Right kidney (tissue), 1 donor: ENCODE results near the gene SAC3D1.
"Not testable (repeated sequence)": the region's sequence is repeated elsewhere in the genome, so short reads cannot be mapped to it uniquely, and the experiment has no call there.

ENCODE experiments used
- DNase-seq: peaks from one replicate; pipeline ENCODE4 v3.0.0-alpha.2; 2016

The SAC3D1 gene

DNA sequence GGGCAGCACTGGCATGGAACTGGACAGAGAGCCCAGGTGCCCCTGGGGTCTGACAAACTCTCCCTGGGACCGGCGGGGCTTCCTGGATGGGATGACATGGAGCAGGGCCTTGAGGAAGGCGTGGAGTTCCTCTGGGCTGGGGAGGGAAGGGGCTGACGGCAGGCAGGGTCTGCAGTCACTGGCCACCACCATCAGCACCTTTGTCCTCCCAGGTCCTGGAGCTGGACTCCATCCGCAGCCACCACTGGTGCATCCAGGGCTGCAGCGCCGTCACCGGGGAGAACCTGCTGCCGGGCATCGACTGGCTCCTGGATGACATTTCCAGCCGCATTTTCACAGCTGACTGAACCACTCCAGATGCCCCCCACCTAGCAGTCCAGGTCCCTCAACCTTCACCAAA, 19.5 kb upstream of the SAC3D1 start:
- no peak for DNase-seq

DNA sequence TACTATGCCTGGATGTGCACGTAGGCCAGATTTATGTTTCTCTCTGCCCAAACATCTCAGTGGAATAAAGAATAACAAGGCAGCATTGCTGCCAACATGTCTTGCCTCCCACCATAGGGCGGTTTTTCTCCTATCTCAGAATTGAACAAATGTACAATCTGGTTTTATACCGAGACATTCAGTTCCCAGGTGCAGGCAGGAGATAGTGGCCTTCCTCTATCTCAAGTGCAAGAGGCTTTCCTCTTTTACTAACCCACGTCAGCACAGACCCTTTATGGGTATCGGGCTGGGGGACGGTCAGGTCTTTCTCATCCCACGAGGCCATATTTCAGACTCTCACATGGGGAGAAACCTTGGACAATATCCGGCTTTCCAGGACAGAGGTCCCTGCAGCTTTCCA, 17.5 kb upstream of the SAC3D1 start:
- not testable (repeated sequence) for DNase-seq

DNA sequence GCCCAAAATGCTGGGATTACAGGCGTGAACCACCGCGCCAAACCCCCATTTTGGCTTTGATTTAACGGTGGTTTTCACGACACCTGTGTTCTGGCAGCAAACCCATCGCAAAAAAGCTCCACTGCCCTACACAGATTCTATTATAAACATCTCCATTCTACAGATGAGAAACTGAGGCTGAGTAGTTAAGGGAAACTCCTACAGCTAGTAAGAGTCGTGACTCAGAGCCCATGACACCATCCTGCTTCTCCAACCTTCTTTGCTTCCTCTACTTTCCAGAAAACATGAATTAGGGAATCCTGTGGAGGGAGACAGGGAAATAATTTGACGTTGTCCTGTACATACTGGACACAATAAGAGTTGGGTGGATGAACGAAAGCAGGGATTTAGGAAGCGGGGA, 14.2 kb upstream of the SAC3D1 start:
- DNase-seq: no peak

DNA sequence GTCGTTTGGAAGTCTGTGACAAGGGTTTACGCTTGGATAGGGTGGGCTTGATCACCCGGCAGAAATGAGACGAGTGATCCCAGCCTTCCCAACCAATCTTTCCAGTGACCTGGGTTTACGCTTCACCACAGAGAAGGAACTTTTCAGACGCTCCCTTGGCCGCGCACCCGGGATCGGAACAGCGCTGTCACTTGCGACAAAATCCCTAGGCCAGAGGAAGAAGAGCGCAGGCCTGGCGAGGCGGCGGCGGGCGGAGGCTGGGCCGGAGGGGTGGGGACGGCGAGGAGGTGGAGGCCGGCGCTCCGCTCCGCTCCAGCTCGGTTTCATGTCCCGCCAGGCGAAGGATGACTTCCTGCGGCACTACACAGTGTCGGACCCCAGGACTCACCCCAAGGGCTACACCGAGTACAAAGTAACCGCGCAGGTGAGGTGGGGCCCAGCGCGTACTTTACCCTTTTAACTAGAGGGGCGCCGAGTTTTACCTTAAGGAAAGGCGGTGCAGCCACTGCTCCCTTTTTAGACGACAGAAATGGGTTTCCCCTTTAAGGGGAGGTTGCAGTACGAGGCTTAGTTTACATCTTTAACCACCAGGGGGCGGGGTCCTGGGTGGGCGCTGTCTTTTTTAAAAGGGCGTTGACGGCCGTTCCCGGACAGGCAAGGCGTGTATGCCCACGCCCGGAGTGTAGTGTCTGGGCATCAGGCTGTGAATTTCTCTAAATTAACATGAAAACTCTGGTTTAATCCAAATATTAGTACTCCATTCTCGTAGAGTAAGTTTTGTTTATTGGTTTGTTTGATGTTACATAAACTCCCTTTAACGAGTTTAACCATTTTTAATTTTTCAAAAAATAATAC, 13.6 kb upstream of the SAC3D1 start, which contains the start of gene SNX15:
Gene SNX15, plus strand, starts transcription at position 227 of the 855 bp plus-strand sequence. Its CDS starts 99 bp downstream, at position 326.
- DNase-seq: peak; percentile 99

DNA sequence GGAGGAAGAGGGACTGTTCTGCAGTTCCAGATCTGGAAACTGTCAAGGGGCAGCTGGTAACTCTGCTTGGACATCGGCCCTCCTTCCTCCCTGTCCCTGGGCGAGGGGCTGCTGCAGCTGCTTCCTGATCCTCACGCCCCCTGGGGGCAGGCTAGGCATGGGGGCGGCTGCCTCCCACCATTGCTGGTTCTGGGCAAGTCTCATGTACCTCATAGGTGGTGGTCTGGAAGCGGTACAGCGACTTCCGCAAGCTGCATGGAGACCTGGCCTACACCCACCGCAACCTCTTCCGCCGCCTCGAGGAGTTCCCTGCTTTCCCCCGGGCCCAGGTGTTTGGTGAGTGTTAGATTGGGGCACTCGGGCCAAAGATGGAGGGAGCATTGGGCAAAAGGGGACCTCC, 8.8 kb upstream of the SAC3D1 start:
- DNase-seq: no peak

DNA sequence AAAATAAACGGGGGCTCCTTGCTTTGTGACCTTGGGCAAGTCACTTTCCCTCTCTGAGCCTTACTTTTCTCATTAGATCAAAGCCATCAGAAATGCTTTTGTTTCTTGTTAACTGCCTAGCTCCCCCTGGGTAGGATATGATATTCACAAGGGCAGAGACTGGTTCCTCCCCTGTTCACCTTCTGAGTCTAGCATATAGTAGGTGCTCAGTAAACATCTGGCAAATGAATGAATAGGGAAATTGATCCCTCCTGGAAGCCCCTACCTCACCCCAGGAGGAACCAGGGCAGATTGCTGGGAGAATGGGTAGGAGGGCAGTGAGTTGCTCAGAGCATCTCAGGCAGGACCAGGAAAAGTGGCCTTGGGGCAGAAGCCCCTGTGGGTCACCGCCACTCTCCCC, 6.6 kb upstream of the SAC3D1 start:
- no peak for DNase-seq

DNA sequence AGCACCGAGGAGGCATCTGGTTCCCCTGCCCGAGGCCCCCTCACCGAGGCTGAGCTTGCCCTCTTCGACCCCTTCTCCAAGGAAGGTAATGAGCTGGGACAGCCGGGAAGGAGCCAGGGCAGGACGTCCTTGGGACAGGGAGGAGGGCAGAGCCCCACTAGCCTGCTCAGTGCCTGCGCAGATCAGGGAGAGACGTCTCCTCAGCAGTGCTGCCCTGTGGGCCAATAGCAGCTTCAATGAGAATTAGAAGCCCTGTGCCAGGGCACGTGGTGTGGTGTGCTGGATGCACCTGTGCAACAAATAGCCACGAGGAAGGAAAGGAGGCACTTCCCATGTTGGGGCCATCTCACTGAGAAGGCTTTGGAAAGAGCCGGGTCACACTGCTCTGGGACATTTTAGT, 5.4 kb upstream of the SAC3D1 start:
- no peak for DNase-seq

DNA sequence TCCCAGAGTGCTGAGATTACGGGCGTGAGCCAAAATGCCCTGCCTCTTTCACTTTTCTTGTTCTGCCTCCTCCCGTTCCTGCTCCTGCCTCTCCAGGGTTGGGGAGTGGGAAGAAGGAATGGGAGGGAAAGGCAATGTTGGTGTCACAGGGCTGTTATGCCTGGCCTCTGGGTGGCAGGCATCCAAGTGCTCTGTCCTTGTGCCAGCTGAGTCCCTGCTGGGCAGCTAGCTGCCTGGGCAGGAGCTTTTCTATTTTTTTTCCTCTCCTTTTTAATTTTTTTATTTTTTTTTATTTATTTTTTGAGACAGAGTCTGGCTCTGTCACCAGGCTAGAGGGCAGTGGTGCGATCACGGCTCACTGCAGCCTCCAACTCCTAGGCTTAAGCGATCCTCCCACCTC, 4.1 kb upstream of the SAC3D1 start:
- no peak for DNase-seq

DNA sequence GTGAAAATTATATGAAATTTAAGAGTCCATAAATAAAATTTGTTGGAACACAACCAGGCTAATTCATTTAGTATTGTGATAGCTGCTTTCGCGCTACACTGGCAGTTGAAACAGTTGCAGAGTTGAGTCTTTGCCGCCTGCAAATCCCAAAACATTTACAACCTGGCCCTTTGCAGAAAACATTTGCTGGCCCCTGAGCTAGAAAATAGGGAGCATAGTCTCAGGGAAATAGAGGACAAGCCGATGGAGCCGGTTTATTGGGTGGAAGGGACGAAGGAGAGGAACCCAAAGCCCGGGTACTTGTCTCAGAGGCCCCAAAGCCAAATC, 527 bp upstream of the SAC3D1 start:
- DNase-seq: no peak

DNA sequence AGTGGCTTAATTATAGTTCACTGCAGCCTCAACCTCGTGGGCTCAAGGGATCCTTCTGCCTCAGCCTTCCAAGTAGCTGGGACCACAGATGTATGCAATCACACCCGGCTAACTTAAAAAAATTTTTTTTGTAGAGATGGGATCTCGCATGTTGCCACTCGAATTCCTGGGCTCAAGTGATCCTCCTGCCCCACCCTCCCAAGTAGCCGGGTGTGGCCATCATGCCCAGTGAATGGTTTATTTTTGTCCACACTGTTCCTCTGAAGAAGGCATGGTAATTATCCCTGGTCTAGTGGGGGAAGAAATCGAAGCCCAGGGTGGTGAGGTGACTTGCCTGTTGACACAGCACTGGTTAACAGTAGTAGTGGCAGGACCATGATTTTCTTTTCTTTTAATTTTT, 1.9 kb downstream of the SAC3D1 start:
- no peak for DNase-seq

DNA sequence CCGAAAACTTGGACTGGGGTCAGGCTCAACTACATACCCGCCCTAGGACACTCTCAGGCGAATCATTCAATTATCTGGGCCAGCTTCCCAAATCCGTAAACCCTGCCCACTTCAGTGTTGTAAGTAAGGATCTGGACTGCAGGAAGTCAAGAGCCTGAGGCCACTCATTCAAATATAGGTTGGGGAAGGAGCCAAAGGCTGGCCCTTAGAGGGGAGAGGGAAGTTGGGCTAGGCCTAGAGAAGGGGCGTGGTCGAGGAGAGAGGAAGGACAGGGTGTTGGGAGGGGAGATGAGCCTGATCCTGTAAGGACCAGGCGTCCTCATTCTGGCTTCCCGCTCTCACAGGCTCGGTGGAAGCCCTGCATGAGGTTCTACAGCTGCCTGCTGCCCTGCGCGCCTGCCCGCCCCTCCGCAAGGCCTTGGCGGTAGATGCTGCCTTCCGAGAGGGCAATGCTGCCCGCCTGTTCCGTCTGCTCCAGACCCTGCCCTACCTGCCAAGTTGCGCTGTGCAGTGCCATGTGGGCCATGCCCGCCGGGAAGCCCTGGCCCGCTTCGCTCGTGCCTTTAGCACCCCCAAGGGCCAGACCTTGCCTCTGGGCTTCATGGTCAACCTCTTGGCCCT, 3.0 kb downstream of the SAC3D1 start:
- DNase-seq: no peak

DNA sequence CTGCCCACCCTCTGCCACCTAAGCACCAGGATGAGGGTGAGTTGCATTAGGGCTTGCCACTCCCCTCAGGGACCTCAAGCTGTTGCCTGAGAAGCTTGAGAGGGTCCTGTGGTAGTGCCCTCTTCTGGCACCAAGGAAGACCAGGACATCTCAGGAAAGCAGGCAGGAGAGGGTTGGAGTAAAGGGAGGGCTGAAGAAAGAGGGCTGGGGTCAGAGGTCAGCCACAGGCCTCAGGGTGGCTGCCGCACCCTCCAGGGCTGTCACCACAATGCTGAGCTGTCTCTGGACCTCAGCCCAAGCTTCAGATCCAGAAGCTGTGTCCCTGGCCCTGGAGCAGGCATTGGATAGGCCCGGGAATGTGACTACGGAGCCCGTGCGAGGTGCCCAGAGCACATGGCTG, 4.1 kb downstream of the SAC3D1 start:
- no peak for DNase-seq

DNA sequence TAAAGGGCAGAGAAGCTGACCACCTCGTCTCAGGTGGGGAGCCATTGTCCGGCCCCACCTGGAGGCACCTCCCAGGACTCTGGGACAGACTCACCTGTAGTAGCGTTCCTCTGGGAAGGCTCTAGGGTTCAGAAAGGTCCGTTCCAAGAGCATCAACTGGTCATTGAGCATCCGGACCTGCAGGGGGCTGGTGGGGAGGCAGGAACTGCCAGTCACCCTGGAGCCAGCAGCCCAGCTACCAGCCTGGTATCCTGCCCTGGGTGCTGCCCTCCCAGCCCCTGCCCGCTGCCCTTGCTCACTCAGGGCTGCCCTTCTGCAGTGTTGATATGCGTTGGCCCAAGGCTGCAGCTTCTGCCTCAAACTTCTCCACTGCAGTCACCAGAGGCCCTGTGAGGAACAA, 4.7 kb downstream of the SAC3D1 start:
- no peak for DNase-seq

DNA sequence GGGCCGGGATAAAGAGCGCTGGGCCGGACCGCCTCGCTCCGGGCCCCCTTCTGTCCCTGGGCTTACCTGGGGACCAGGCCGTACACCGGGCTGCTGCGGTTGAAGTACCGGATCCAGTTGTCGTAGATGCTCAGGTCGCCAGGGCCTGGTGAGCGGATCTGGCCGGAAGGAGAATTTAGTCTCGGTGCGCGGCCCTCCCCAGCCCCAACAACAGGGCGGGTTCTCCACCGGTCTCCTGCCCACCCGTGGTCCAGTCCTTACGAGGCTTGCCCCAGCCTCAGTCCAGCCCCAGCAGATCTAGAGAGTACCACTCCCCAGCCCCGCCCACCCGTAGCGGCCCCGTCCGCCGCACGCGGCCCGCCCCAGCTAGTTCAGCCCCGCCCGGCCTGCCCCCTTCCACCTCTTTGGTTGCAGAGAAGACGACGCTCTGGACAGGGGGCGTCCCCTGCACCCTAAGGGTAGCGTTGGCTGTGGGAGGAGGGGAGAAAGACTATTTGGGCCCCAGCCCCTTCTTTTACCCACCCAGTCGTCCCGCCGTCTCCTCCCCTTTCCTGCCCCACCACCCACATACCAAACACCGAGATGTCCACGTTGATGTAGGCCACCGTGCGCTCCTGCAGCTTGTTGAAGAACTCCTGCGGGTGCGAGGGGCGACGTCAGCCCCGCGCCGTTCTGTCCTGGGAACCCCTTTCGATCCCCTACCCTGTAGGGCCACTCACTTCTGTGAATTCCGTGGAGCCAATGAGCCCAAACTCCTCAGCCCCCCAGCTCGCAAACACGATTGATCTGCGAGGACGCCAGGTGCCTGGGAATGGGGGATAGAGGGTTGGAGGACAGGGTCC, 6.8 kb downstream of the SAC3D1 start:
- DNase-seq: peak; percentile 41

DNA sequence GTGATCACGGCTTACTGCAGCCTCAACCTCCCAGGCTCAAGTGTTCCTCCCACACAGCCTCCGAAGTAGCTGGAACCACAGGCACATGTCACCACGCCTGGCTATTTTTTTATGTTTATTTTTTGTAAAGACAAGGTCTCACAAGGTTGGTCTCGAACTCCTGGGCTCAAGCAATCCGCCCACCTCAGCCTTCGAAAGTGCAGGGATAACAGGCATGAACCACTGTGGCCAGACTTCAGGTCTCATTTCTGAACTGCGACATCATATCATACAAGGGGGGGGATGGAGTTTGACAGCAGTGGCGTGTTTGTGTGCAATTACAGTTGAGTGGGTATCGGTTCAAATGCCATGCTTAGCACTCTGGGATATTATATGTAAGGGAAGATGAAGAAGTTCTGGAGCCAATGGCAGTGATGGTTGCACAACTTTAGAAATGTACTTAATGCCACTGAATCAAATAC, 10.4 kb downstream of the SAC3D1 start:
- no peak for DNase-seq

DNA sequence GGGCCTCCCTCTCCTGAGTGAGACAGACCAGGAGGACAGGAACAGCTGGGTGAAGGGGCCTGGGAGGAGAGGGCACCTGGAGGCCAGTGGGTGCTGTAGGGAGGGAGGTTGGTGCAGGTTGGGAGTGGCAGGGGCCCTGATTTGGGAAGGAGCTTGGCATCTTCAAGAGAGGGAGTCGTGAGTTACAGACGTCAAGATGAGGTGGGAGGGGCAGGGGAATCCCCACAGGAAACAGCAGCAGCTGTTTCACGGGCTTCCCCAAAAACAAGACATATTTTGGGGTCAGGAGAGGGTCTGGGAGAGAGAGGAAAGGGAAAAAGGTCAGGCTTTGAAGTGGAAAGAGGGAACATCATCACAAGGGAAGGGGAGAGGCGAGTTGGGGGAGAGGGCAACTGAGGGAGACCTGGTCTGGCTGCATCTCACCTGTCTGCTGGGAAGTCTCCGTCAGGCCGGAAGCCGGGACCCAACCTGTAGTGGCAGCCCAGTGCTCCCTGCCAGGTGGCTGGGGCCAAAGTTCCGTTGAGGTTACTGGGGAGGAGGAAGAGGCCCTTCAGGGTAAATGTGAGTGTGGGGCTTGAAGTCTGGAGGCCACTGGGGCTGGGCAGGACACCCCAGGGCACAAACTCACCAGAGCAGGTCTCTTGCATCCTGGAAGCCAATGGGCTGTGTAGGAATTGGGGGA, 13.0 kb downstream of the SAC3D1 start:
- DNase-seq: no peak

DNA sequence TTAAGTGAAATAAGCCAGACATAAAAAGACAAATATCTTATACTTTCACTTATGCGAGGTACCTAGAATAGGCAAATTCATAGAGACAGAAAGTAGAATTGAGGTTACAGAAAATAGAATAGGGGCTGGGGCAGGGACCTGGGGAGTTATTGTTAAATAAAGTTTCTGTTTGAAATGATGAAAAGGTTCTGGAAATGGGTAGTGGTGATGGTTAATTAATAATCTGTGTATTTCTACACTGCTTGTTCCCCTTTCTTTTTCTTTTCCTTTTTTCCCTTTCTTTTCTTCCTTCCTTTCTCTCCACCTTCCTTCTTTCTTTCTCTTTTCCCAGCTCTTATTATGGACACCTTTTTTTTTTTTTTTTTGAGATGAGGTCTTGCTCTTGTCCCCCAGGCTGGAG, 14.5 kb downstream of the SAC3D1 start:
- DNase-seq: no peak

DNA sequence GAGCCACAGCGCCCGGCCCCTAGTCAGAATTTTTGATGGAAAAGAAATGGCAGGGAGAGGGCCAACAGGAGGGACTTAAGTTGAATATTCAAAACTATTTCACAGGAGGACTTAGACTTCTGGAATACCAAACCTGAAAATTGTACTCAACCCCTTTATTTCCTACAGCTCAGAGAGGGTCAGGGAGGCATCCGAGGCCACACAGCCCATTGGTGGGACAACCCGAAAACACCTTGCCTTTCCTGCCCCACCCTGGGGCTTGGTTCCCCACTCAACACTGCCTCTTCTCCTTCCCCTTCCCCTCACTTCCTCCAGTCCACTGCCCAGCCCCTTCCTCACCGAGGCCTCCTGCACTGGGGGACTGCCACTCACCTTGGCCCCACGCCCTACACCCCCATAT, 16.0 kb downstream of the SAC3D1 start:
- DNase-seq: no peak

DNA sequence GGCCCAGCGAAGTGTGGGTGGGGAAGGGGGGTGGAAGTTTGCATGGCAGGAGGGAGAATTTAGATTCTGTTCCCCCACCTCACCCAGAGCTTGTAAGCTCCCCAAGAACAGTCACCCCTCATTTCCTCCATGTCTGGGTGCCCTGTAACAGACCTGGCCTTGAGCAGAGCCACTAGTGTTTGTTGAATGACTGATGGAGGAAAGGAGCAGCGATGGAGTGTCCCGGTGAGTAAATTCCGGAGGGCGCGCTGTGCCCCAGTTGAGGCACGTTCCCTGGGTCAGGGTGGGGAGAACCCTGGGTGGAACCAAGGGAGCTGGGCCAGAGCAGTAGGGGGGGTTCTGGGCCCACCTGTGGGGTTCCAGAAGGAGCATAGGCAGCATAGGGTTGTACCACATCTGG, 16.5 kb downstream of the SAC3D1 start:
- no peak for DNase-seq

DNA sequence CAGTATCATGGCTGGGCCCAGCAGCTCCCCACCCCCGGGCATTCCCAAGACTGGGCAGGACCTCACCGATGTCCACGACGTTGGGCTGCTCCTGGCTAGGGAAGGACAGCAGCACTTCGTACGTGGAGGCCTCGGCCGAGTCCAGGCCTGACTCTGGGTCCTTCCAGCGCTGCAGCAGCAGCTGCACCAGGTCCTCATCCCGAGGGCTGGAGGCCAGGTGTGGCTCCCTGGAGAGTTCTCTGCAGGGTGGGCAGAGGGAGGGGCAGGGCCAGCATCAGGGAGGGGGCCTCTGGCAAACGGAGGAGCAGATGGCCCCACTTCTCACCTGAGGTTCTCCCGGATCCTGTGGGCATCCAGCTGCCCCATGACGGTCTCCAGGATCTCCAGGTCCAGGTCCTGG, 17.0 kb downstream of the SAC3D1 start:
- DNase-seq: no peak

DNA sequence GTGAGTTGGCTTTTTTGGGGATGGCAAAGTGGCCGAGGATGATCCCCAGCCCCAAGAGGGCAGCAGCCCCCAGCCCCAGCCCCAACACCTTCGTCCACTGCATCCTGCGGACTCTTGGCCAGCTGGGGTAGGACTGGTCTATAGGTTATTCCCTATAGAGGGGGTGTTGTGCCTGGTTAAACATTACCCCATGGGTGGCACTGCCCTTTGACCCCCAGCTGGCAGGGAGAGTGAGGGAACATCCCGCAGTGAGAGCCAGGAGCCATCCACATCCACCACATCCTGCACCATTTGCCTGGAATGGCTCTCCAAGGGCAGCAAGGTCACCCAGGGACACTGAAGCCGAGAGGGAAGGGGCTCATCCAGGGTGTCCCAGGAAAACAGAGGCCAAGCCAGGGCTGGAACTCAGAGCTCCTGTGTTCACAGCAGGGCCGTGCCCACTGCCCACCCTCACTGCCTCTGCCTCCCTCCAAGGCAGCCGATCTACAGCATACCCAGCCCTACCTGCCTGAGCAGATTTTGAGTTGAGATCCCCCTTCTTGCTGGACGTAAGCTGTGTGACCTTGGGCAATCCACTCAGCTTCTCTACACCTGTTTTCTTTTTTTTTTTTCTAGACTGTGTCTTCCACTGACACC, 17.5 kb downstream of the SAC3D1 start, which contains the start of gene NAALADL1:
Gene NAALADL1, minus strand, starts transcription at position 135 of the 636 bp plus-strand sequence. Its CDS starts 32 bp downstream, at position 103.
- no peak for DNase-seq

DNA sequence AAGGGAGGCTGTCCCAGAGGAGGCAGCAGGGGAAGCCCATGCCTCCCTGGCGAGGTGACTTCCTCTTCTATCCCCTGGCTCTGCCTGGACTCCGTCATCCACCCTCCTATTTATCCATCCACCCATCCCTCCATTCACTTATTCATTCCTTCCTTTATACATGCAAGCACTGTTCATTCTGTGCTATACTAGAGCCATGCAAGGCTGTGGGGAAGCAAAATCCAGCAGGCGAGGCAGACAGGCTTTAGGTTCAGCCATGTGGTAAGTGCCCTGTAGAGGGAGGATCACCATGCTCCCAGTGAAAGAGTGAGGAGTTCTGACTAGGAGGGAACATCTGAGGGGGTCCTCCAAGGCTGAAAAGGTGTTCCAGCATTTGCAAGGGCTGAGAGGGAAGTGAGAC, 18.5 kb downstream of the SAC3D1 start:
- no peak for DNase-seq
